ENCODE results near the gene SCP2D1.

- TF ChIP-seq CTCF (IDR thresholded peaks at IDR 0.05) (no peak), POLR2AphosphoS5 (IDR thresholded peaks at IDR 0.05) (no peak), POLR2A (IDR thresholded peaks at IDR 0.05; ENCODE audit: low read depth) (no peak), EP300 (IDR thresholded peaks at IDR 0.05) (no peak)
These were observed 18.4 kb downstream of the SCP2D1 start for GRCh38 chr20:18831830-18832499.

Data from esophagus muscularis mucosa (tissue), 4 donors.